Skeletal muscle cell (primary cell): ENCODE measurements around the gene CALR3.

Experiments used
- DNase-seq: peaks from one replicate; pipeline ENCODE4 v3.0.0-alpha.2; 2010; ENCODE audit warnings: low read depth
- H3K4me3 ChIP-seq: 2 replicates; pipeline ENCODE4 v1.5.1; 2011; ENCODE audit warnings: low read depth, mild to moderate bottlenecking, control low read depth, low read length, moderate library complexity

The CALR3 gene

GRCh38 chr19:16441661-16442162 lies 54.3 kb downstream of the CALR3 start:
- no peak overlapping the region for H3K4me3 ChIP-seq
- DNase-seq = no peak

GRCh38 chr19:16436780-16437332 lies 59.1 kb downstream of the CALR3 start:
- no peak overlapping the region for H3K4me3 ChIP-seq
- no peak for DNase-seq

- H3K4me3 ChIP-seq = no peak overlapping the region
- no peak for DNase-seq
Observed at GRCh38 chr19:16435999-16436650, 59.8 kb downstream of the CALR3 start.

GRCh38 chr19:16435238-16435917 lies 60.6 kb downstream of the CALR3 start:
- H3K4me3 ChIP-seq = no peak overlapping the region
- peak; percentile 94 for DNase-seq

GRCh38 chr19:16433986-16434385 lies 62.0 kb downstream of the CALR3 start:
- H3K4me3 ChIP-seq = no peak overlapping the region
- no peak for DNase-seq

- no peak overlapping the region for H3K4me3 ChIP-seq
- DNase-seq = no peak
Observed at GRCh38 chr19:16429759-16430091, 66.2 kb downstream of the CALR3 start.

- no peak overlapping the region for H3K4me3 ChIP-seq
- no peak for DNase-seq
Observed at GRCh38 chr19:16429066-16429758, 66.8 kb downstream of the CALR3 start.
